ENCODE data around the gene BACH2. TPM values are rescaled to one million over a fixed set of nuclear protein-coding genes. Genes with fewer than 3 reads are reported as not detected.

Gene BACH2
- total and polyA plus RNA-seq, 9 of the 15 experiments (the other 6 are each of a cell fraction or from before 2014, with no cell fraction given) = 0.06 to 3.1 (median 0.59) TPM

DNA sequence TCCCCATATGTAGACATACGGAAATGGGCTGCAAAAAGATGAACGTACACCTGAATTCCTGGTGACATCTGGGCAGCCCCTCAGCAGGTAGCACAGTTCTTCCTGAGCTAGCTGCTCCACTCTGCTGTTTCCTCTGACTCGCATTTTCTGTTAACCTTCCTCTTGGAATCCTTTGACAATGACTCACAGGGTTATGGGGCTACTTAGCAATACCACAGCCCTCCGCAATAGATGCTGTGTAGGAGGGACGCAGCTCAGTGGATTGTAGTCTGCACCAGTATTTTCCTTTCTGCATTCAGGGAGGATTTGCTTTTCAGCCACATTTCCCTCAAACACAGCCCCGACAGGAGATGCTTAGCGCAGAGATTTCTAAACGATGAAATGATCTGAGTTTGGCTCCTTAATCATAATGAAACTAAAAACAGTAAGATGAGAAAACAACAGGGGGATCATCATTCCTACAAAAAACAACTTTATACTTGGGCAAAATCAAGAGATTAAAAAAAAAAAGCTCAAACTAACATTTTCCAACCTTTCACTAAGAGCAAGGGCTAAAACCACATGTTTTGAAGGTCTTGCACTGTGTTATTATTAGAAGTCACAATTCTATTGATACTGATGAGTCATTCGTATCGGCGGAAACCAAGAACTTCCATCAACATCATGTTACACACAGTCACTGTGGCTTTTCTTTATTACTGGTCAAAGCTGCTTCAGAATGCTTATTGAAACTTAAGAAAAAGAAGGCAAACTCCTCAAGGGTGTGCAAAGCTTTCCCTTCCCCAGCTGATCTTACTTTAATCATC is 12.2 kb downstream of the BACH2 start (continued):
- TF ChIP-seq, protein P1, sequence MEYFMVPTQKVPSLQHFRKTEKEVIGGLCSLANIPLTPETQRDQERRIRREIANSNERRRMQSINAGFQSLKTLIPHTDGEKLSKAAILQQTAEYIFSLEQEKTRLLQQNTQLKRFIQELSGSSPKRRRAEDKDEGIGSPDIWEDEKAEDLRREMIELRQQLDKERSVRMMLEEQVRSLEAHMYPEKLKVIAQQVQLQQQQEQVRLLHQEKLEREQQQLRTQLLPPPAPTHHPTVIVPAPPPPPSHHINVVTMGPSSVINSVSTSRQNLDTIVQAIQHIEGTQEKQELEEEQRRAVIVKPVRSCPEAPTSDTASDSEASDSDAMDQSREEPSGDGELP (CRISPR knock-in tag; IDR thresholded peaks at IDR 0.05; ENCODE audit: borderline replicate concordance) = no peak
- TF ChIP-seq ZNF316 (IDR thresholded peaks at IDR 0.05) (peak; percentile 61; the same call in 1 of the 2 replicates), MAFF (IDR thresholded peaks at IDR 0.05; ENCODE audit: low read length) (peak; percentile 21; the same call in 1 of the 2 replicates), CBX3 (IDR thresholded peaks at IDR 0.05; ENCODE audit: borderline replicate concordance in 1 of 2, low read length in 2 of 2) (no peak), EGR1 (conservative IDR thresholded peaks at IDR 0.05) (no peak), MCM2 (IDR thresholded peaks at IDR 0.05; ENCODE audit: low read depth) (no peak), MED1 (CRISPR knock-in tag; IDR thresholded peaks at IDR 0.05; ENCODE audit: borderline replicate concordance) (no peak), CREB1 (IDR thresholded peaks at IDR 0.05) (no peak), CREB1 (CRISPR knock-in tag; IDR thresholded peaks at IDR 0.05) (0 out of 2 replicates have a peak, but pooled peaks have one; percentile 18), SRSF3 (IDR thresholded peaks at IDR 0.05; ENCODE audit: insufficient read depth, low read length) (no peak), HNRNPUL1 (IDR thresholded peaks at IDR 0.05; ENCODE audit: low read length) (no peak), ESRRA (IDR thresholded peaks at IDR 0.05; ENCODE audit: borderline replicate concordance, low read depth) (no peak), ZBTB8A (IDR thresholded peaks at IDR 0.05; ENCODE audit: partially characterized antibody) (no peak), NR2F6 (CRISPR knock-in tag; IDR thresholded peaks at IDR 0.05) (no peak), LARP7 (IDR thresholded peaks at IDR 0.05) (no peak), ZNF444 (CRISPR knock-in tag; IDR thresholded peaks at IDR 0.05) (no peak), FOSL1 (tag; conservative IDR thresholded peaks at IDR 0.05) (peak; percentile 91), KDM1A (IDR thresholded peaks at IDR 0.05) (no peak), PYGO2 (tag; IDR thresholded peaks at IDR 0.05) (no peak), MAZ (CRISPR knock-in tag; conservative IDR thresholded peaks at IDR 0.05 in 1 of 2, IDR thresholded peaks at IDR 0.05 in 1 of 2) (no peak), FOXA3 (CRISPR knock-in tag; conservative IDR thresholded peaks at IDR 0.05 in 1 of 2, IDR thresholded peaks at IDR 0.05 in 1 of 2) (peak in 1 of 2 experiments; percentile 0; a peak in 1 of 4 replicates)
- TF ChIP-seq, protein P2, sequence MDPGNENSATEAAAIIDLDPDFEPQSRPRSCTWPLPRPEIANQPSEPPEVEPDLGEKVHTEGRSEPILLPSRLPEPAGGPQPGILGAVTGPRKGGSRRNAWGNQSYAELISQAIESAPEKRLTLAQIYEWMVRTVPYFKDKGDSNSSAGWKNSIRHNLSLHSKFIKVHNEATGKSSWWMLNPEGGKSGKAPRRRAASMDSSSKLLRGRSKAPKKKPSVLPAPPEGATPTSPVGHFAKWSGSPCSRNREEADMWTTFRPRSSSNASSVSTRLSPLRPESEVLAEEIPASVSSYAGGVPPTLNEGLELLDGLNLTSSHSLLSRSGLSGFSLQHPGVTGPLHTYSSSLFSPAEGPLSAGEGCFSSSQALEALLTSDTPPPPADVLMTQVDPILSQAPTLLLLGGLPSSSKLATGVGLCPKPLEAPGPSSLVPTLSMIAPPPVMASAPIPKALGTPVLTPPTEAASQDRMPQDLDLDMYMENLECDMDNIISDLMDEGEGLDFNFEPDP (CRISPR knock-in tag; IDR thresholded peaks at IDR 0.05) = no peak
- TF ChIP-seq, protein P3, sequence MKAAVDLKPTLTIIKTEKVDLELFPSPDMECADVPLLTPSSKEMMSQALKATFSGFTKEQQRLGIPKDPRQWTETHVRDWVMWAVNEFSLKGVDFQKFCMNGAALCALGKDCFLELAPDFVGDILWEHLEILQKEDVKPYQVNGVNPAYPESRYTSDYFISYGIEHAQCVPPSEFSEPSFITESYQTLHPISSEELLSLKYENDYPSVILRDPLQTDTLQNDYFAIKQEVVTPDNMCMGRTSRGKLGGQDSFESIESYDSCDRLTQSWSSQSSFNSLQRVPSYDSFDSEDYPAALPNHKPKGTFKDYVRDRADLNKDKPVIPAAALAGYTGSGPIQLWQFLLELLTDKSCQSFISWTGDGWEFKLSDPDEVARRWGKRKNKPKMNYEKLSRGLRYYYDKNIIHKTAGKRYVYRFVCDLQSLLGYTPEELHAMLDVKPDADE (conservative IDR thresholded peaks at IDR 0.05; ENCODE audit: control insufficient read depth, low read depth, low read length) = no peak
- TF ChIP-seq, protein P4, sequence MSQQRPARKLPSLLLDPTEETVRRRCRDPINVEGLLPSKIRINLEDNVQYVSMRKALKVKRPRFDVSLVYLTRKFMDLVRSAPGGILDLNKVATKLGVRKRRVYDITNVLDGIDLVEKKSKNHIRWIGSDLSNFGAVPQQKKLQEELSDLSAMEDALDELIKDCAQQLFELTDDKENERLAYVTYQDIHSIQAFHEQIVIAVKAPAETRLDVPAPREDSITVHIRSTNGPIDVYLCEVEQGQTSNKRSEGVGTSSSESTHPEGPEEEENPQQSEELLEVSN (IDR thresholded peaks at IDR 0.05; ENCODE audit: borderline replicate concordance in 1 of 2, extremely low read depth in 1 of 2, insufficient read depth in 1 of 2, insufficient read length in 1 of 2, low read depth in 1 of 2, low read length in 1 of 2, poor library complexity in 1 of 2, severe bottlenecking in 1 of 2) = no peak

Measured in K562 (cell line).